WTC11 (cell line): ENCODE measurements around the gene ANTXR1. TPM values are rescaled to one million over a fixed set of nuclear protein-coding genes. Genes with fewer than 3 reads are reported as not detected.

ENCODE experiments used
- ATAC-seq: fragments of 200-7000 bp; cut with Tn5 transposase; 2 replicates; pipeline ENCODE4 v1.10.0; 2021; ENCODE audit warnings: mild to moderate bottlenecking, moderate library complexity
- CTCF ChIA-PET: fragments of 300-600 bp; sonication (Branson Sonifier 250); formaldehyde crosslinking; loops from one replicate; lab custom pipeline; 2021; ENCODE audit warnings: antibody characterized with exemption; lab: Charles Lee
- POLR2A ChIA-PET: fragments of 350-600 bp; sonication (Branson Sonifier 250); formaldehyde crosslinking; loops from one replicate; lab custom pipeline; 2021; ENCODE audit warnings: antibody characterized with exemption; lab: Charles Lee
- DNase-seq: peaks from one replicate; pipeline ENCODE4 v3.0.0; 2021; ENCODE audit warnings: low spot score
- H3K27ac Mint-ChIP-seq: 2 replicates; pipeline ENCODE4 v1.8.0; 2021; ENCODE audit warnings: mixed read lengths
- H3K27me3 Mint-ChIP-seq: 2 replicates; pipeline ENCODE4 v1.8.0; 2021; ENCODE audit warnings: low read depth, mild to moderate bottlenecking, moderate library complexity, mixed read lengths
- H3K36me3 Mint-ChIP-seq: 2 replicates; pipeline ENCODE4 v1.8.0; 2021; ENCODE audit warnings: mixed read lengths
- H3K4me1 Mint-ChIP-seq: 2 replicates; pipeline ENCODE4 v1.8.0; 2022; ENCODE audit warnings: mixed read lengths
- H3K4me3 Mint-ChIP-seq: 2 replicates; pipeline ENCODE4 v1.8.0; 2021; ENCODE audit warnings: mild to moderate bottlenecking, moderate library complexity, mixed read lengths
- H3K9me3 Mint-ChIP-seq: 2 replicates; pipeline ENCODE4 v1.8.0; 2021; ENCODE audit warnings: mixed read lengths
- CBFB ChIP-seq: sonication (generic); formaldehyde crosslinking; IDR thresholded peaks from 2 replicates; pipeline ENCODE4 v1.8.1; 2022; ENCODE audit warnings: mild to moderate bottlenecking, low read depth, missing genetic modification reagents
- EMX1 ChIP-seq: fragments of 250-450 bp; sonication (Bioruptor Pico); IDR thresholded peaks from 2 replicates; pipeline ENCODE4 v1.8.0; 2021; ENCODE audit warnings: mild to moderate bottlenecking
- FOXP1 ChIP-seq: sonication (generic); formaldehyde crosslinking; IDR thresholded peaks from 2 replicates; pipeline ENCODE4 v1.8.0; 2022; ENCODE audit warnings: missing genetic modification reagents, mild to moderate bottlenecking, moderate library complexity, borderline replicate concordance
- GRHL2 ChIP-seq: fragments of 250-450 bp; sonication (Bioruptor Pico); IDR thresholded peaks from 2 replicates; pipeline ENCODE4 v1.8.0; 2022; ENCODE audit warnings: mild to moderate bottlenecking, moderate library complexity; ENCODE audit not compliant: insufficient replicate concordance, severe bottlenecking
- NFE2L1 ChIP-seq: sonication (generic); formaldehyde crosslinking; IDR thresholded peaks from 2 replicates; pipeline ENCODE4 v1.8.1; 2023; ENCODE audit warnings: missing genetic modification reagents
- NR3C1 ChIP-seq: sonication (generic); formaldehyde crosslinking; conservative IDR thresholded peaks from 2 replicates; pipeline ENCODE4 v1.8.1; 2023; ENCODE audit warnings: low read depth, mild to moderate bottlenecking, missing genetic modification reagents
- RELA ChIP-seq: sonication (generic); formaldehyde crosslinking; IDR thresholded peaks from 2 replicates; pipeline ENCODE4 v1.8.1; 2022; ENCODE audit warnings: missing genetic modification reagents, mild to moderate bottlenecking, borderline replicate concordance
- RORB ChIP-seq: fragments of 250-450 bp; sonication (Bioruptor Pico); IDR thresholded peaks from 2 replicates; pipeline ENCODE4 v1.9.0; 2021; ENCODE audit warnings: mild to moderate bottlenecking
- TEAD4 ChIP-seq: sonication (generic); formaldehyde crosslinking; IDR thresholded peaks from 2 replicates; pipeline ENCODE4 v1.8.0; 2022; ENCODE audit warnings: mild to moderate bottlenecking, missing genetic modification reagents
- ZNF121 ChIP-seq: sonication (generic); formaldehyde crosslinking; IDR thresholded peaks from 2 replicates; pipeline ENCODE4 v1.8.0; 2023; ENCODE audit warnings: missing genetic modification reagents
- ZNF423 ChIP-seq: fragments of 250-450 bp; sonication (Bioruptor Pico); IDR thresholded peaks from 2 replicates; pipeline ENCODE4 v2.1.2; 2022; ENCODE audit warnings: mild to moderate bottlenecking, moderate library complexity
- total RNA-seq: library from RNA; stranded (reverse); gene quantifications from 3 replicates; pipeline ENCODE4 v1.2.3, GENCODE V29; 2021
- TF ChIP-seq, protein P1 (sequence below): fragments of 250-450 bp; sonication (Bioruptor Pico); IDR thresholded peaks from 2 replicates; pipeline ENCODE4 v1.9.0; 2021; ENCODE audit warnings: mild to moderate bottlenecking, borderline replicate concordance
- TF ChIP-seq, protein P2 (sequence below): fragments of 250-450 bp; sonication (Bioruptor Pico); IDR thresholded peaks from 2 replicates; pipeline ENCODE4 v2.1.2; 2022; ENCODE audit warnings: mild to moderate bottlenecking, moderate library complexity
- TF ChIP-seq, protein P3 (sequence below): sonication (generic); formaldehyde crosslinking; IDR thresholded peaks from 2 replicates; pipeline ENCODE4 v1.8.1; 2022; ENCODE audit warnings: mild to moderate bottlenecking, missing genetic modification reagents, moderate library complexity, borderline replicate concordance
- TF ChIP-seq, protein P4 (sequence below): sonication (generic); formaldehyde crosslinking; IDR thresholded peaks from 2 replicates; pipeline ENCODE4 v1.8.1; 2023; ENCODE audit warnings: mild to moderate bottlenecking, missing genetic modification reagents, moderate library complexity
- TF ChIP-seq, protein P5 (sequence below): sonication (generic); formaldehyde crosslinking; IDR thresholded peaks from 2 replicates; pipeline ENCODE4 v1.8.1; 2023; ENCODE audit warnings: mild to moderate bottlenecking, missing genetic modification reagents

ANTXR1 gene
- total RNA-seq, 1 experiment from 2014 or later = 30.0 TPM

DNA sequence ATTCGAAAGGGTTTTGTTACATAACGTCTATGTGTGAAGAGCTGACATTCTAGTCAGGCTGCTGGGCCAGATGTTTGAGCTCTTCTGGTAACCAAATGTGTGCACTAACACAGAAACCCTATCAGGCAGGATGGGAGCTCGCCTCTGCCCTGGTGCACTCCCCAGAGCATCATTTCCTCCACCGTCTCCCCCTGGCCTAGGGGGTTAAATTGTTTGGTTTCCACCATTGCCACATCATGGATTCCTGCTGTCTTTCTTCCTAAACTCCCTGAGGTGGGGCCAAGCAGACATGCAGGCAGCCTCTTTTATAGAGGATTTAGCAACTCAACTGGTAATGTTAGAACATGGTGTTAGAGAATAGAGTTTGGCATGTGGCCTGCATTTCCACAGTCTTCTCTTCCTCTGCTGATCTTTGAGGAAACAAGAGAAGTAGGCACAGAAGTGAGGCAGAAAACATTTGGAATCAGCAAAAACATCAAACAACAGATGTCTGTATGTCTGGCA lies 87.3 kb downstream of the ANTXR1 start:
- TF ChIP-seq CBFB (CRISPR knock-in tag) (no peak), RELA (CRISPR knock-in tag) (no peak), RORB (CRISPR knock-in tag) (no peak), ZNF423 (CRISPR knock-in tag) (no peak)
- TF ChIP-seq, protein P1, sequence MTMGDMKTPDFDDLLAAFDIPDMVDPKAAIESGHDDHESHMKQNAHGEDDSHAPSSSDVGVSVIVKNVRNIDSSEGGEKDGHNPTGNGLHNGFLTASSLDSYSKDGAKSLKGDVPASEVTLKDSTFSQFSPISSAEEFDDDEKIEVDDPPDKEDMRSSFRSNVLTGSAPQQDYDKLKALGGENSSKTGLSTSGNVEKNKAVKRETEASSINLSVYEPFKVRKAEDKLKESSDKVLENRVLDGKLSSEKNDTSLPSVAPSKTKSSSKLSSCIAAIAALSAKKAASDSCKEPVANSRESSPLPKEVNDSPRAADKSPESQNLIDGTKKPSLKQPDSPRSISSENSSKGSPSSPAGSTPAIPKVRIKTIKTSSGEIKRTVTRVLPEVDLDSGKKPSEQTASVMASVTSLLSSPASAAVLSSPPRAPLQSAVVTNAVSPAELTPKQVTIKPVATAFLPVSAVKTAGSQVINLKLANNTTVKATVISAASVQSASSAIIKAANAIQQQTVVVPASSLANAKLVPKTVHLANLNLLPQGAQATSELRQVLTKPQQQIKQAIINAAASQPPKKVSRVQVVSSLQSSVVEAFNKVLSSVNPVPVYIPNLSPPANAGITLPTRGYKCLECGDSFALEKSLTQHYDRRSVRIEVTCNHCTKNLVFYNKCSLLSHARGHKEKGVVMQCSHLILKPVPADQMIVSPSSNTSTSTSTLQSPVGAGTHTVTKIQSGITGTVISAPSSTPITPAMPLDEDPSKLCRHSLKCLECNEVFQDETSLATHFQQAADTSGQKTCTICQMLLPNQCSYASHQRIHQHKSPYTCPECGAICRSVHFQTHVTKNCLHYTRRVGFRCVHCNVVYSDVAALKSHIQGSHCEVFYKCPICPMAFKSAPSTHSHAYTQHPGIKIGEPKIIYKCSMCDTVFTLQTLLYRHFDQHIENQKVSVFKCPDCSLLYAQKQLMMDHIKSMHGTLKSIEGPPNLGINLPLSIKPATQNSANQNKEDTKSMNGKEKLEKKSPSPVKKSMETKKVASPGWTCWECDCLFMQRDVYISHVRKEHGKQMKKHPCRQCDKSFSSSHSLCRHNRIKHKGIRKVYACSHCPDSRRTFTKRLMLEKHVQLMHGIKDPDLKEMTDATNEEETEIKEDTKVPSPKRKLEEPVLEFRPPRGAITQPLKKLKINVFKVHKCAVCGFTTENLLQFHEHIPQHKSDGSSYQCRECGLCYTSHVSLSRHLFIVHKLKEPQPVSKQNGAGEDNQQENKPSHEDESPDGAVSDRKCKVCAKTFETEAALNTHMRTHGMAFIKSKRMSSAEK (CRISPR knock-in tag) = no peak
- TF ChIP-seq, all 79 proteins: peak for 0
- Mint-ChIP-seq H3K9me3 (no peaks in the 10 kb centered on the region), H3K27me3 (no peaks in the 10 kb centered on the region), H3K27ac (no peak overlapping the region), H3K36me3 (peaks cover 26% of the 10 kb centered on the region), H3K4me3 (no peak overlapping the region), H3K4me1 (peaks cover 4% of the 10 kb centered on the region; the same call in 1 of the 2 replicates)
- CTCF ChIA-PET = no interaction called here
- POLR2A ChIA-PET = no interaction called here
- DNase-seq = no peak
- no peak for ATAC-seq

DNA sequence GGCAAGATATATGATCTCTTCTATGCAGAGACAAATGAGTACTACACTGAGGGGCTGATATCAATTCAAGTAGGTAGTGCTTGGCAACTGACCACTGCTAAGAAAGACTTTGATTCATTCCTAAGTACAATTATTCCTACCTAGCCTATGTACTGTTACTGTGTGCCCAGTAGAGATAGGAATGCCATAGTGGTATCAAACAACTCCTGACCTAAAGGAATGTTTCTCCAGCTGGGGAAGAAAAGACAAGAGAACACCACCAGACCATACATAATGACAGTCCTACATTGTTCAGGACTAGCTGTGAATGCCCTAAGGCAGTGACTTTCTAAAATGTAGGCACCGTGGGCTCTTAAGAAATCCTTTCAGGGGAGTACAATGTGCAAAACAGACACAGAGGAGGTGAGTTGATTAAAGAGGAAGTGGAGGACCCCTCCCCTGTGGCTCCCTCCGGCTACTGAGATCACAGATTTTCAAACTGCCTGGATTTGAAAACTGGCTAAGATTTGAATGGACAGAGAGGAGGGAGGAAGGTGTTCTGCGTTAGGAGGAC lies 89.1 kb downstream of the ANTXR1 start:
- H3K4me1 Mint-ChIP-seq = peaks cover 4% of the 10 kb centered on the region; the same call in 1 of the 2 replicates
- ATAC-seq (peak; percentile 50; the same call in 1 of the 2 replicates), DNase-seq (no peak)
- H3K9me3 Mint-ChIP-seq = no peaks in the 10 kb centered on the region
- ChIA-PET POLR2A (no interaction called here), CTCF (no interaction called here)
- H3K4me3 Mint-ChIP-seq = no peak overlapping the region
- no peaks in the 10 kb centered on the region for H3K27me3 Mint-ChIP-seq
- peaks cover 26% of the 10 kb centered on the region for H3K36me3 Mint-ChIP-seq
- peak overlapping the region; percentile 51; the same call in 1 of the 2 replicates for H3K27ac Mint-ChIP-seq
- no peak for TF ChIP-seq NR3C1 (CRISPR knock-in tag)
- no peak for TF ChIP-seq NFE2L1
- TF ChIP-seq ZNF423 (CRISPR knock-in tag) = no peak
- no peak for TF ChIP-seq FOXP1 (CRISPR knock-in tag)
- no peak for TF ChIP-seq GRHL2
- TF ChIP-seq, protein P2, sequence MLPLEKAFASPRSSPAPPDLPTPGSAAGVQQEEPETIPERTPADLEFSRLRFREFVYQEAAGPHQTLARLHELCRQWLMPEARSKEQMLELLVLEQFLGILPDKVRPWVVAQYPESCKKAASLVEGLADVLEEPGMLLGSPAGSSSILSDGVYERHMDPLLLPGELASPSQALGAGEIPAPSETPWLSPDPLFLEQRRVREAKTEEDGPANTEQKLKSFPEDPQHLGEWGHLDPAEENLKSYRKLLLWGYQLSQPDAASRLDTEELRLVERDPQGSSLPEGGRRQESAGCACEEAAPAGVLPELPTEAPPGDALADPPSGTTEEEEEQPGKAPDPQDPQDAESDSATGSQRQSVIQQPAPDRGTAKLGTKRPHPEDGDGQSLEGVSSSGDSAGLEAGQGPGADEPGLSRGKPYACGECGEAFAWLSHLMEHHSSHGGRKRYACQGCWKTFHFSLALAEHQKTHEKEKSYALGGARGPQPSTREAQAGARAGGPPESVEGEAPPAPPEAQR (CRISPR knock-in tag) = no peak
- TF ChIP-seq ZNF121 (CRISPR knock-in tag) = no peak
- TF ChIP-seq TEAD4 (CRISPR knock-in tag) = no peak
- TF ChIP-seq, protein P3, sequence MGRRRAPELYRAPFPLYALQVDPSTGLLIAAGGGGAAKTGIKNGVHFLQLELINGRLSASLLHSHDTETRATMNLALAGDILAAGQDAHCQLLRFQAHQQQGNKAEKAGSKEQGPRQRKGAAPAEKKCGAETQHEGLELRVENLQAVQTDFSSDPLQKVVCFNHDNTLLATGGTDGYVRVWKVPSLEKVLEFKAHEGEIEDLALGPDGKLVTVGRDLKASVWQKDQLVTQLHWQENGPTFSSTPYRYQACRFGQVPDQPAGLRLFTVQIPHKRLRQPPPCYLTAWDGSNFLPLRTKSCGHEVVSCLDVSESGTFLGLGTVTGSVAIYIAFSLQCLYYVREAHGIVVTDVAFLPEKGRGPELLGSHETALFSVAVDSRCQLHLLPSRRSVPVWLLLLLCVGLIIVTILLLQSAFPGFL (CRISPR knock-in tag) = no peak

DNA sequence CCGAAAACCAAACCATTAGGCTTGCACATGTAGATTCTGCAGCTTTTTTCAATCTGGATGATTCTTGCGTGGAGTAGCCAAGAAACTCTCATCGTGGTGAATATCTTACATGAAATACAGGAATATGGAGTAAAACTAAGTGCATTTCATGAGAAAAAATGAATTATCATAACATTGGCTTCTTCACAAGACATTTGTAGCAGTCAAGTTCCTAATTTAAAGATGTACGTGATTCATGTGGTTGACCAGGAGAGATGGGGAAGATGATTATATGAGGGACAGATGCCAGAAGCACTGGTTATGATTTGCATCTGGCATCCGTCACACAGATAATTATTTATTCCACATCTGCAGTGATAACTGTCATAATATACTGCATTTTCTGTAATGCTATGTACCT lies 90.4 kb downstream of the ANTXR1 start:
- no peak overlapping the region for H3K4me3 Mint-ChIP-seq
- ChIA-PET CTCF (no interaction called here), POLR2A (no interaction called here)
- peaks cover 26% of the 10 kb centered on the region for H3K36me3 Mint-ChIP-seq
- H3K27ac Mint-ChIP-seq = no peak overlapping the region
- peaks cover 4% of the 10 kb centered on the region; the same call in 1 of the 2 replicates for H3K4me1 Mint-ChIP-seq
- no peak for ATAC-seq
- no peaks in the 10 kb centered on the region for H3K9me3 Mint-ChIP-seq
- H3K27me3 Mint-ChIP-seq = no peaks in the 10 kb centered on the region
- no peak for DNase-seq
- TF ChIP-seq, protein P4, sequence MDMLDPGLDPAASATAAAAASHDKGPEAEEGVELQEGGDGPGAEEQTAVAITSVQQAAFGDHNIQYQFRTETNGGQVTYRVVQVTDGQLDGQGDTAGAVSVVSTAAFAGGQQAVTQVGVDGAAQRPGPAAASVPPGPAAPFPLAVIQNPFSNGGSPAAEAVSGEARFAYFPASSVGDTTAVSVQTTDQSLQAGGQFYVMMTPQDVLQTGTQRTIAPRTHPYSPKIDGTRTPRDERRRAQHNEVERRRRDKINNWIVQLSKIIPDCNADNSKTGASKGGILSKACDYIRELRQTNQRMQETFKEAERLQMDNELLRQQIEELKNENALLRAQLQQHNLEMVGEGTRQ (CRISPR knock-in tag) = no peak
- TF ChIP-seq EMX1 (CRISPR knock-in tag) = no peak
- TF ChIP-seq, protein P5, sequence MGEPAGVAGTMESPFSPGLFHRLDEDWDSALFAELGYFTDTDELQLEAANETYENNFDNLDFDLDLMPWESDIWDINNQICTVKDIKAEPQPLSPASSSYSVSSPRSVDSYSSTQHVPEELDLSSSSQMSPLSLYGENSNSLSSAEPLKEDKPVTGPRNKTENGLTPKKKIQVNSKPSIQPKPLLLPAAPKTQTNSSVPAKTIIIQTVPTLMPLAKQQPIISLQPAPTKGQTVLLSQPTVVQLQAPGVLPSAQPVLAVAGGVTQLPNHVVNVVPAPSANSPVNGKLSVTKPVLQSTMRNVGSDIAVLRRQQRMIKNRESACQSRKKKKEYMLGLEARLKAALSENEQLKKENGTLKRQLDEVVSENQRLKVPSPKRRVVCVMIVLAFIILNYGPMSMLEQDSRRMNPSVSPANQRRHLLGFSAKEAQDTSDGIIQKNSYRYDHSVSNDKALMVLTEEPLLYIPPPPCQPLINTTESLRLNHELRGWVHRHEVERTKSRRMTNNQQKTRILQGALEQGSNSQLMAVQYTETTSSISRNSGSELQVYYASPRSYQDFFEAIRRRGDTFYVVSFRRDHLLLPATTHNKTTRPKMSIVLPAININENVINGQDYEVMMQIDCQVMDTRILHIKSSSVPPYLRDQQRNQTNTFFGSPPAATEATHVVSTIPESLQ (CRISPR knock-in tag) = no peak
- TF ChIP-seq, protein P1 (CRISPR knock-in tag) = no peak
